EH (cell line): ENCODE results near the gene PTPN14.

Source experiments
- DNase-seq: peaks from one replicate; pipeline ENCODE4 v3.0.0-alpha.2; 2015; ENCODE audit warnings: low read depth

Gene PTPN14

DNA sequence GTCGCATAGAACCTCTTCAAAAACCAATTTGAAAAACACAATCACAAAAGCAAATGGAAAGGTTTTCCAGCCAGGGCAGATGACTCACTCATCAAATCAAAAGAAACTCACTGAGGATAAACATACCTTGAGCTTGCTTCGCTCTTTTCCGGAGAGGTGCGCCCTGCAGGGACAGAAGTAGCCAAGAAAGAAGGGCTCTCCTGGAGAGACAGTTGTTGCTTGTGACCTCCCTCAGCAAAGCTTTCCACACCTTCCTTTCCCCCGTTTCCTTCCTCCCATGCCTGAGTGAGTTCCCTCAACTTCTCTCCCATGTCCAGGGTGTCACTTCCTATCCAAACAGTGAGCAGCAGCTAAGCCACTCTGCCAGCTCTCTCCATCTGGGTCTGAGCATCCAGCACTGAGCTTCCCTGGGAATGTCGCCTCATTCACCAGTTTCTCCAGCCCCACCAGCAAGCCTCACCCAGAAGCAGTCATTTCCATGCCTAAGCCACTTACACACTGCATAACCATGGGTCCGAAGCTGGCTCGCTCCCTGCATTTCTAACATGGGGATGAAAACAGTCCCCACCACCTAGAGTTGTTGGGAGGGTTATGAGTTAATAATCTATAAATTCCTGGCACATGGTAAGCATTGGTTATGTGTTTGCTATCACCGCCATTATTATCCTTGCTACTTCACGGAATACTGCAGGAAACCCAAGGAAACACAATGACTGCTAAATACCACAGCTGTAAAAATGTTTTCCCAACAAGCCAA, 75.0 kb downstream of the PTPN14 start:
- DNase-seq: peak; percentile 28

DNA sequence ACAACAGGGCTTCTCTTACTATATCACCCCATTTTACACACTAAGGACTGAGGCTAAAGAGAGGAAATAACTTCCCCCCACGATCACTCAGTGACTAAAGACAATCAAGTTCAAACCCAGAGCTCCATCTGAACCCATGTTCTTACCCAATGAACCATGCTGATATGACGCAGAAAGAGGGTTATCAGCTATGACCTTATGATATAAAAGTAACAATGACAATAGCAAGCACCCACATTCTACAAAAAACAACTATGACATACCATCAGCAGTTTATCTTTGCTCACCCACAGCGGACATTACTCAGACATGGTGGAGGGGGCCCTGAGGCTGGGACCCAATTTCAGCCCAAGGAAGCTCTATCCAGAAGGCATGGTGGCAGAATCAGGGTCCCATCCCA, 75.7 kb downstream of the PTPN14 start:
- no peak for DNase-seq

DNA sequence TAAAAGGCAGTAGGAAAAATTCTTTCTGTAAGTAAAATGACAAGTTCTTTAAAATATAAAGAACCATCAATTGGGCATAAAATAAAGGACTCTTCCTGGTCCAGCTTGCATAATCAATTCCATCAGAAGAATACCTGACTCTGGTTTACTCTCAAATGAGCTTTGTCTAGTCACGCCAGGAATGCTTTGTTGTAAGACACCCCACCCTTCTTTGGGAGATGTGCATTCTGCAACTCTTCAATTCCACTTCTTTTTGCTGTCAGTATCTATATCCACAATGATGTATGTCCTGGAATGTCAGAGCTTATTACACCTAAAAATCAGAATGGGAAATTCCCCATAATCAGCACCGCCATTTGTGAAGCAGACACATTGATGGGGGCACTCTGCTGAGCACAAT, 76.1 kb downstream of the PTPN14 start:
- DNase-seq: no peak

DNA sequence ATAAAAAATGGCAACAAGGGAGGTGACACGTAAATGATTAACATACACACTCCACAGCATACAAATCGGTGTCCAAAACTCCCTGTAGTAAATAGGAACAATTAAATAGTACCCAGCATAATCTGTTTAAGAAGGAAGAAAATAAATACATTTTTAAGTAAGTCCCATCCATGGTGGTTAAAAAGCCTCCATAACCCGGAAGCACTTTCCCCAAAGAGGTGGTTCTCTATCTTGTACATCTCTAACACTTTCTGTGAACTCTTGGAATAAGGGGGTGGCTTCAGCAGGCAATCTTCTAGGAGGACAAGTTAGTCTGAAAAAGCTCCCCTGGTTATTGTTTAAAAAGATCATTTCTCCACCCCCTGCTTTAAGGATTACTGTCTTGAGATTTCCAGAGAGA, 76.9 kb downstream of the PTPN14 start:
- DNase-seq: no peak

DNA sequence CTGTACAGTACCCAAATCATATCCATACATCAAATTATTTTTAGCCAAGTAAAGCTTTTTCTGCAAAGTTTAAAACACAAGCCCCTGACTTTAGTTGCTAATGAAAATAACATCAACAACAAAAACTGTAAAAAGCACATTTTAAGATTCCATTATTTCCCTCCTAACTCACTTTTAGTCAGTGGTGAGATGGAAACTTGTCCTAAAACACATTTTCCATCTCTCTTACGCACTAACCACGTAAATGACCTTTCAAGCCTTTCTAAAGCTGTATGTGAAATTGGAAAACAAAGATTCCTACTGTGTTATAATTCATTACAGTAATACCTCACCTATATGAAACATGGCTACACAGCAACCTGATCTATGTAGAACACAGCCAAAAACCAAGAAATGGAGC, 77.5 kb downstream of the PTPN14 start:
- DNase-seq: no peak

DNA sequence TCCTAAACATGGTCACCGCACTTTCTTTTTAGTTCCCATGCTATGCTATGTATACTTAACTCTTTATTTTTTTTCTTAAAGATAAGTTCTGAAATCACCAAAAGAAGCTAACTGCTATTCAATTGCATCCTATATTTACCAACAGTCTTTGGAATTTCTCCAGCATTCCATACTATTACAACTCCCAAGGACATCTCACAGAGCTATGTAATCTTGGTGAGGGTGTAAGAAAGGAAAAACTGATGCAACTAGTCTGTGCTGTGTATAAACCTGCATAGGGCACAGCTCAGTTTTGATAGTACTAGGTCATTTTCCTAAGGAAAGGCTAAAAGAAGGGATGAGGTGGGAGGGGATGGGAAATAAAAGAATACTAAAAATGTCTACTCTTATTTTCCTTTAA, 78.0 kb downstream of the PTPN14 start:
- peak; percentile 77 for DNase-seq

DNA sequence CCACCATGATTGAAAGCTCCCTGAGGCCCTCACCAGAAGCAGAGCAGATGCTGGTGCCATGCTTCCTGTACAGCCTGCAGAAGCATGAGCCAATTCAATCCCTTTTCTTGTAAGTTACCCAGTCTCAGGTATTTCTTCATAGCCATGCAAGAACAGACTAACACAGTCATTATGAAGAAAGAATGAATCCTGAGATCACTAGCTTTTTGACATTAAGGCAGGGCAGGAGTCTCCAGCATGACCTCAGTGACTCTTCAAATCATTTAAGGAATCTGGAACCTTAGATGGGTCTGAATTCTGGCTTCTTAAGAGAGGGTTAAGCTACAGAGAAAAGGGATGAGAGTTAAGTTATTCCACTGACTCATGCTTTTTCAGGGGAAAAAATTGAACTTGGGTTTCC, 79.0 kb downstream of the PTPN14 start:
- DNase-seq: peak; percentile 70

DNA sequence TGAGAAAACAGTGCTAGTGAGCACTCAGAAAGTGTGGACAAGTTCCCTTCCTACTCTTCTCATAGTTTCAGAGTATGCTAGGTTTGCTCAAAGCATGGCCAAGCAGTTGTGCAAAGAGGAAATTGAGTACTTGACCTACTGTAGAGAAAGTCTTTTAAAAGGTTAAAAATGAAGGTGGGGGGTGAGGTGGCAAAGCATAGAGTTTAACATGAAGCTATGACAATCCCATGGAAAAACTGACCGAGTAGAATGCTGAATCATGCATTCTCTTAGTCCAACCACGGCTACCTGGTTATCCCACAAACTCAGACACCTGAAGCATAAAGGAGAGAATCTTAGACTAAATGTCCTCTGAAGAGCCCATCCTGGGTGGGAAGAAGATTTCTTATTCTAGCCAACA, 79.9 kb downstream of the PTPN14 start:
- DNase-seq: no peak

DNA sequence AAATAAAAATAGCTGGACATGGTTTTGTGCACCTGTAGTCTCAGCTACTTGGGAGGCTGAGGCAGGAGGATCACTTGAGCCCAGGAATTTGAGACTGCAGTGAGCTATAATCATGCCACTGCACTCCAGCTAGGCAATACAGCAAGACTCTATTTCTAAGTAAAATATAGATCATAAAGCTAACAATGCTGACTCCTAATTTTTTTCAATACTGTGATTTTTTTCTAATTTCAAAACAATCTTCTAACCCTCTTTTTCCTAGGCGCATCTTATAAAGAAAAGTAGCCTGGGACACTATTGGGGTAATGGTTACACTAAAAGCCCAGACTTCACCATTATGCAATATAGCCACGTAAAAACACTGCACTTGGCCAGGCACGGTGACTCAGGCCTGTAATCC, 81.3 kb downstream of the PTPN14 start:
- no peak for DNase-seq

DNA sequence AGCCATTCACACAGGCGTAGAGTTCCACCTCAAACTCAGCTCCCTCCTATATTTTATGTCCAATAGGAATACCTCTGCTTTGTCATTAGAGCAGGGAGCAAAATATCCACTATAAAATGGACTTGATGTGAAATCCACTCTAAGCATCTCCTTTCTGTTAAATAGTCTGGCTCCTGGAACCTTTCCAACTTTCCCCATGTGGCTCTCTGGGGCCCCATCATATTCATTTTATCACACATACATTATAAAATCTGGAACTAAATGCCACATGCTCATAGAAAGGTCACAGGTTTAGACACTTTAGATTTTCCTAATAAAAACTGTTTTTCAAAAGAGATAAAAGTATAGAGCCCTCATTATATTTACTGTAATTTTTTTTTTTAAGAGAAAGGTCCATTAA, 82.1 kb downstream of the PTPN14 start:
- DNase-seq: no peak

DNA sequence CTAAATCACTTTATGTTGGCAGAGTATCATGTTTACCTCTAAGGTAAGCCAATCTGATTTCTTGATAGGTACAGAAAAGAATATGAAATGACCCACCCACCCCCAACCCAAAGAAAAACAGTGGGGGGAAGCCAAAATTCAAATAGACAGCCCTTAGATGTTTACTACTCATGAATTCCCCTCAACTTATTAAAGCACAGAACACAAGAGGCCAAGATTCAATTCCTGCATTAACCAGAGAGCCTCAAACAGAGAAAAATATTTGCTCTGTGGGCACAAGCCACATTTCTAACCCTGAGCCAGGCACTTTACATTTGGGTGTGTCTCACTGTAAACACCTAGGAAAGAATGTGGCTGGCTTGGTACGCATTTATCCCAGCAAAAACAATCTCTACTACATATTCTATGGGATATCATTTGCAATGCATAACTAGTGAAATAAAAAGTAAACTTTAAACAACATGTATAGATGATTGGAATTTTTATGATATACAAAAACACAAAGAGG, 84.3 kb downstream of the PTPN14 start:
- DNase-seq: no peak

DNA sequence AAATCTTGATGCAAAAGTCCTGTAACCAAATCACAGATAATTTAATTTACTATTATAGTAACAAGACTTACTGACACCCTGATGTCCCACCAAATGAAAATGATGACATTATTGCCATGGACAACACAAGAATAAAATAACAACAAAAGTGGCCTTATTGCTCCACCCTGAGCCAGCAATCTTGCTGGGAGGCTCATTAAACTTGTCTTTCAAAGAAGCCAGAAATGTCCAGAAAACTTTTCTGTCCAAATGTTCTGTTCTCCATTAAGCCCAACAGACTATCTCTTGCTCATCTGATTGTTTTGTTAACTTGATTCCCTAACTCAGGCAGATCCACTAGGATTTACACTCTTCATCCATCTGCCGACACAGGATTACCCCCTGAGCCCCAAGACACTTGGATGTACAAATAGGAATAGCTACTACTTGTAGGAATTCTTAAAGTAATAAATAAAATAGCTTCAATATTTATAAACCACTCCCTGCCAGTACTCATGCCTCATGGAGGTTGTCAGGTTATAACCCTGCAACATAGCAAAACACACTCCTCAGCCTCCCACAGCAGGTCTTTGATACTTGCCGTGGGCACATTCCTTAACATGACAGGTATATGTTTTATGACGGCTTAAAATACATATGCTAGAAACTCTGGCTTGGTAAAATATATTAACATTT, 84.9 kb downstream of the PTPN14 start:
- DNase-seq: no peak

DNA sequence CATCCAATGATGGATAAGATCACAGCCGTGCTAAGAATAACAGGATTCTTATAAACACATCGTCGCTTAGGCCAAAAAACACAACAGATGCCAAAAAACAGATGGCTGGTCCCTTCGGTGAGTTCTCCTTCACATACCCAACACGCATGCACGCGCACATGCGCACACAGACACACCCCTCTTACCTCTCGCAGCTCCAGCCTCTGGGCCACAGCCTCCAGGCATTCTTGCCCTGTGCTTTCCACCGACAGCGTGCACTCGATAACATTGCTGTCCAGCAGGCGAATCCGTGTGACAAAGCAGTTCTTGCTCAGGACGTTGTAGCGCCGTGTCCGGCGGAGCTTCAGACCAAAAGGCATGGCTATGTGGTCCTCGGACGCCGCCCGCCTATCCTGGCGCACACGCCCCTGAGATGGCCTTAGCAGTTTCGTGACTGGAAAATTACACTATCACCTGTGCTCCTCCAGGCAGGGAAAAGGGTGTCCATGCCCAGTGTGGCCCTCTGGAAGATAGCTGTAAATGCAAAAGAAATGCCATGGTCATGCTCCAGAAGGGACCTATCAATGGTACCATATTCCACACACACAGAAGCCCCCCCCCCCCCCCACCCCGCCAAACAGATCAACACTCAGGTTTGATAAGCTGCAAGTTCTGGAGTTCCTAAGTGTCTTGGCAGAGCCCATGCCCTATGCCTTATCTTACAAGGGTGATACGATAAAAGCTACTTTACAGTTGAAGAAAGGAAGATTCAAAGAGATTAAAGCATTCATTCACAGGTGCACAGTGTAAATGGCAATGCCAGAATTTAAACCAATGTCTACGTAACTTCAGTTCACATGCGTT, 86.7 kb downstream of the PTPN14 start:
- DNase-seq: no peak

DNA sequence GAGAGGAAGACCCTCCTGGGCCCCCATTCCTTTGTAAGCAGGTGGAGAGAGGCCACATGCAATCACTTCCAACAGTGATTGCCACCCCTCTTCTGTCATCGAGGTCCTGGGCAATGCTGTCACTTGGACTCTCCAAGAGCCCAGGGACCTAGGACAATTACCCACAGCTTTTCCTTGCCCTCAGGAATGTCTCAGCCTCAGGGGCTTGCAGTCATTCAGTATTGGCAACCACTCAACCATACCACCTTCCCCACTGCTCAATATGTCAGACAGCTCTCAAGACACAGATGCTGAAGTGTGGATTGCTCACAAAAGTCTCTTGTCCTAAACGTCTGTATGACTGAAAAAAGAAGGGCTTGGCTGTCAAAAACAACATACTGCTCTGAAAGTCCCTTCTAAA, 87.8 kb downstream of the PTPN14 start:
- DNase-seq: peak; percentile 27

DNA sequence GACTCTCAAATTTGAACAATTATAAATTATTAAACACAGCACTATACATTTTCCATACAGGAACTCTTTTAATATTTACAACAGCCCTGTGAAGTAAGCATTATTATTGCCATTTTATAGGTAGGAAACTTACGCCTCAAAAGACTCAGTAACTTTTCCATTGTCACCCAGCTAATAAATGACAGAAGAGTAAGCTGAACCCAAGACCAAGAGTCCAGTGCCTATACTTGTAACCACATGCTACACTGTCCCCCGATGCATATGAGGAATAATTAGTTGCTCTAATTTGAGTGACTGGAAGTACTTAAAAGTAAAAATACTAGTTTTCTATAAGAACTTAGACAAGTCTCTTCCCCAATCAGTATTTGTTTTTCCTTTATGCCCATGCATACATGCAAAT, 88.5 kb downstream of the PTPN14 start:
- no peak for DNase-seq

DNA sequence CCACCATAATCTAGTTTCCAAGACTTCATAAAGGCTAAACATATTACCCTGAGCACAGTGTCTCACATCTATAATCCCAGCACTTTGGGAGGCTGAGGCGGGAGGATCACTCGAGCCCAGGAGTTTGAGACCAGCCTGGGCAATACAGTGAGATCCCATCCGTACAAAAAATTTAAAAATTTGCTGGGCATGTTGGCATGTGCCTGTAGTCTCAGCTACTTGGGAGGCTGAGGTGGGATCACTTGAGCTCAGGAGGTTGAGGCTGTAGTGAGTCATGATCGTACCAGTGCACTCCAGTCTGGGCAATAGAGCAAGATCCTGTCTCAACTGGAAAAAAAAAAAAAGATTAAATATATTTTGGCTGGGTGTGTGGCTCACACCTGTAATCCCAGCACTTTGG, 90.1 kb downstream of the PTPN14 start:
- DNase-seq: no peak

DNA sequence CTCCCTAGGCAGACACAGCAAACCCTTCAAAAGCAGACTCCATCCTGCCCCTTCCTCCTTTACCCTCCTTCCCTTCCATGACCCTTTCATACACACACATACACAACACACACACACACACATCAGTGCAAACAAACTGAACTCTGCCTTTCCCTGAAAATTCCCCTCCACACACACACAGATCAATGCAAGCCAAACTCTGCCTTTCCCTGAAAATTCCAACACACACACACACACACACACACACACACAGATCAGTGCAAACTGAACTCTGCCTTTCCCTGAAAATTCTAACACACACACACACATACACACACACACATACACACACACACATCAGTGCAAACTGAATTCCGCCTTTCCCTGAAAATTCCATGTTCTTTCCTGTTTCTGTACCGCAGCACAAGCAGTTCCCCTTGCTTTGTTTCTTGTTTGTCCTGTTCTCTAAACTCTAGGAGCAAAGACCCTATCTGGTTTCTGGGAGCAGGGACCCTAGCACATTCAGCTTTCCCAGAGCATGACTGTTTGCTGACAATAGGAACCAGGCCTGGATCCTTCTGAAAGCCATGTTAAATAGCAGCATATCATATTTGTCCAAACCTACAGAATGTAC, 91.0 kb downstream of the PTPN14 start:
- no peak for DNase-seq

DNA sequence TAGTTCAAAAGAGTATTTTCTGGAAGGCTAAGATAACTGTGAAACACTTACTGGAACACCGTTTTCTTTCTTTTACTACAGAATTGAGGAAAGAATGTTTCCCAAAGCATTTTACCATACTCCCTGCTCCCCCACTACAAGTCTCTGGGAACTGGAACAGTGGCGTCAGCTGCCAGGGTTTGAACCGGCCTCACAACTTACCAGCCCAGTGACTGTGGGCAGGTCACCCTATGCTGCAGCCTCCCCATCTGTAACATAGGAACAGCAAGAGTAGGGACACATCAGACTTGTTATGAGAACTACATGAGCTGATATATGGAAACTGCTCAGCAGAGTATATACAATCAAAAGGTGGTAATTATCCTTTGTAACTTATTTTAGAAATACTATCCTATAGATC, 91.5 kb downstream of the PTPN14 start:
- no peak for DNase-seq

DNA sequence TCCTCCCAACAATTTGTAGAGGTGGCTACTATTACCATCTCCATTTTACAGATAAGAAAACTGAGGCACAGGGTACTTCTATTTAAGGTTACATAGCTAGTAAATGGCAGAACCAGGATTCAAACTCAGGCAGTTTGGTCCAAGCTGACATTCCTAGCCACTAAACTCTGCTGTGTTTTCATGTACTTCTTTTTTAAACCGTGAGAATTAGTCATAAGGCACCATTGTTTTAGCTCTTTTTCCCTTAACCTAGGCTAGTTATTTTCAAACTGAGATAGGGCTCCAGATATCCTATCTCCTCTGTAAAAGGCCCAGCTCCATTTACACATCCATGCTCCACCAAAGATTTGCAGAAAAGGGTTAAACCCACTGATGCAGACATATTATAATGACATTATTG, 92.9 kb downstream of the PTPN14 start:
- DNase-seq: no peak

DNA sequence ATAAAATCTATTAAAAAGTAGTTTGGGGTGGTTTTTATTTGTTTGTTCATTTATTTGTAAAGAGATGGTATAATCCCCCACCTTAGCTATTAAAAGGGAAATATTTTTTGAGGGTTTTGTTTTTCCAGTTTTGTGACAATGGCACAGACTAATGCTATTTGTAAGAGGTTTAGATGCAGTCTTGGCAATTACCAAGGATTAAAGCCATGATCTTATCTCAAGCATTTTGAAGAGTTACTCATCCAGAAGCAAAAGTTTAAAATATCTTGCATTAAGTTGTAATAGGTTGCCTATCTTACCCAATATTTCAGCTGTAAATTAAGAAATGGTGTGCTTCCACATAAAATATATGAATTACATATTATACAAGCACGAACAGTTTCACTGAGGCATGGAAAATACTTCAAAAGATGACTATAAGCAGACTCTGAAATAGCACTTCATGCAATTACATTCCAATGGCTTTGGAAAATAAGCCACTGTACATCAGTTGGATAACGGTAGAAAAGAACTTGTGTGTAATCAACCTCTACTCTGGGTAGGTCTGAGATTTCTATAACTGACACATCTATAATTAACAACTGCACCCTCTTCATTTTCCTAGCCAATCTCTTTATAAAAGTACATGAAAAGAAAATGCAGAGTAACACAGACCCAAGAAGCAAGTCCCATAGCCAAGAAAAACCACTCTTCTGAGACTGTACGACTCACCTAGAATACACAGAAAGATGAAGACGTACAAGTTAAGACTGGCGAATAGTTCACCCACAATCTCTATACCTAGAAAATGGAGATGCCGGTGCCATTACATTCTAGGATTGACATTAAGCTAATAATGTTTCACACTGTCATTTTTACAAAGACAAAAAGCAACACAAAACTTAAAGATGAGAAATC, 95.2 kb downstream of the PTPN14 start:
- peak; percentile 57 for DNase-seq

DNA sequence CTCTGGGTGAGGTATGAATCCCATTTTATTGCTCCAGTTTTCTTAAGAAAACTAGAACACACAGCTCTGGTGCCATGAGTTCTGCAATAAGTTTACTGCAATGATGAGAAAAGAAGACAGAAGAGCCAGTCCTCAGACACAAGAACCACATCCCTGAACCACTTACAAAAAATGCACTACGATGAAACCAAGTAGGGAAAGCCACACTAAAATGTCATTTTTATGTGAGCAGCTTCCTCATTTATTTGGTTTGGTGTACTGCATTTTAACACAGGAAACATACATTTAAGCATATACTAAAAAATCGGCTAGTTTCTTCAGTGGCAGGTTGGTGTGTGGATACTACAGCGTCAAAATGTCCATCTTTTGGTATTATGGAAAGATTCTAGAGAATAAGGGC, 95.9 kb downstream of the PTPN14 start:
- no peak for DNase-seq
